OCI-LY7 (cell line): ENCODE data around the gene ICOS.

Experiments
- CTCF ChIP-seq: fragments of 200-600 bp; sonication (generic); conservative IDR thresholded peaks from 2 replicates; pipeline ENCODE4 v1.5.1; 2014; ENCODE audit warnings: mild to moderate bottlenecking, antibody characterized with exemption, low read length, moderate library complexity, mixed read lengths
- EZH2phosphoT487 ChIP-seq: fragments of 200-600 bp; sonication (generic); IDR thresholded peaks from 2 replicates; pipeline ENCODE4 v1.6.1; 2018; ENCODE audit warnings: low read depth, borderline replicate concordance, mild to moderate bottlenecking, mixed run types, antibody characterized with exemption, low read length, moderate library complexity, mixed read lengths

- TF ChIP-seq CTCF (no peak), EZH2phosphoT487 (no peak)
Measured at GRCh38 chr2:203894262-203894661, 42.3 kb upstream of the ICOS start.
